HepG2 (cell line): ENCODE measurements around the gene ASIC3. TPM values are rescaled to one million over a fixed set of nuclear protein-coding genes. Genes with fewer than 3 reads are reported as not detected.

ENCODE experiments used
- AKAP8 ChIP-seq: sonication (generic); formaldehyde crosslinking; IDR thresholded peaks from 2 replicates; pipeline ENCODE4 v1.5.1; 2020; ENCODE audit warnings: mild to moderate bottlenecking, missing genetic modification reagents
- ARNTL ChIP-seq: sonication (generic); formaldehyde crosslinking; IDR thresholded peaks from 2 replicates; pipeline ENCODE4 v1.4.0; 2020; ENCODE audit warnings: mild to moderate bottlenecking, missing genetic modification reagents
- BRD4 ChIP-seq: sonication (generic); formaldehyde crosslinking; IDR thresholded peaks from 2 replicates; pipeline ENCODE4 v1.4.0; 2020; ENCODE audit warnings: missing genetic modification reagents
- CREBL2 ChIP-seq: sonication (generic); formaldehyde crosslinking; IDR thresholded peaks from 2 replicates; pipeline ENCODE4 v1.8.1; 2023; ENCODE audit warnings: missing genetic modification reagents, mild to moderate bottlenecking, borderline replicate concordance
- DMAP1 ChIP-seq: IDR thresholded peaks from 2 replicates; pipeline ENCODE4 v1.6.1; 2016
- ELF3 ChIP-seq: IDR thresholded peaks from 2 replicates; pipeline ENCODE4 v1.6.1; 2016; ENCODE audit warnings: missing genetic modification reagents, missing compliant biosample characterization
- HNRNPLL ChIP-seq: fragments of 200-400 bp; formaldehyde crosslinking; IDR thresholded peaks from 2 replicates; pipeline ENCODE4 v1.6.1; 2017; ENCODE audit warnings: mild to moderate bottlenecking, low read depth, low read length; ENCODE audit not compliant: poor library complexity, severe bottlenecking
- MTA1 ChIP-seq: sonication (generic); formaldehyde crosslinking; IDR thresholded peaks from 2 replicates; pipeline ENCODE4 v1.4.0; 2020; ENCODE audit warnings: missing genetic modification reagents, mild to moderate bottlenecking, borderline replicate concordance
- PHF21A ChIP-seq: sonication (generic); formaldehyde crosslinking; IDR thresholded peaks from 2 replicates; pipeline ENCODE4 v1.5.0; 2020; ENCODE audit warnings: mild to moderate bottlenecking, missing genetic modification reagents
- PITX1 ChIP-seq: sonication (generic); formaldehyde crosslinking; IDR thresholded peaks from 2 replicates; pipeline ENCODE4 v1.5.1; 2020; ENCODE audit warnings: mild to moderate bottlenecking, missing genetic modification reagents
- POLR2G ChIP-seq: fragments of 200-400 bp; formaldehyde crosslinking; IDR thresholded peaks from 2 replicates; pipeline ENCODE4 v1.6.1; 2018; ENCODE audit warnings: mild to moderate bottlenecking, low read depth, low read length, moderate library complexity
- SNAPC4 ChIP-seq: sonication (generic); formaldehyde crosslinking; IDR thresholded peaks from 2 replicates; pipeline ENCODE4 v1.4.0; 2020; ENCODE audit warnings: mild to moderate bottlenecking, missing genetic modification reagents
- SP4 ChIP-seq: sonication (generic); formaldehyde crosslinking; IDR thresholded peaks from 2 replicates; pipeline ENCODE4 v1.8.1; 2023; ENCODE audit warnings: mild to moderate bottlenecking, missing genetic modification reagents
- TFAP4 ChIP-seq: sonication (generic); IDR thresholded peaks from 2 replicates; pipeline ENCODE4 v1.6.1; 2016; ENCODE audit warnings: low read depth, borderline replicate concordance
- ZFP91 ChIP-seq: sonication (generic); formaldehyde crosslinking; IDR thresholded peaks from 2 replicates; pipeline ENCODE4 v1.9.0; 2022; ENCODE audit warnings: missing genetic modification reagents, mild to moderate bottlenecking, borderline replicate concordance
- ZFX ChIP-seq: sonication (generic); formaldehyde crosslinking; IDR thresholded peaks from 2 replicates; pipeline ENCODE4 v1.4.0; 2020; ENCODE audit warnings: mild to moderate bottlenecking, low read depth, missing genetic modification reagents, moderate library complexity
- ZNF264 ChIP-seq: sonication (generic); formaldehyde crosslinking; IDR thresholded peaks from 2 replicates; pipeline ENCODE4 v1.4.0; 2020; ENCODE audit warnings: missing genetic modification reagents
- ZNF350 ChIP-seq: sonication (generic); formaldehyde crosslinking; IDR thresholded peaks from 2 replicates; pipeline ENCODE4 v1.4.0; 2020; ENCODE audit warnings: mild to moderate bottlenecking, low read depth, missing genetic modification reagents, borderline replicate concordance
- ZNF549 ChIP-seq: sonication (generic); formaldehyde crosslinking; IDR thresholded peaks from 2 replicates; pipeline ENCODE4 v1.5.0; 2020; ENCODE audit warnings: missing genetic modification reagents
- ZNF605 ChIP-seq: sonication (generic); formaldehyde crosslinking; IDR thresholded peaks from 2 replicates; pipeline ENCODE4 v1.8.0; 2022; ENCODE audit warnings: mild to moderate bottlenecking, missing genetic modification reagents
- ZNF614 ChIP-seq: IDR thresholded peaks from 2 replicates; pipeline ENCODE4 v1.6.1; 2018; ENCODE audit warnings: missing biosample characterization, missing genetic modification reagents, inconsistent platforms, borderline replicate concordance
- ZNF878 ChIP-seq: sonication (generic); formaldehyde crosslinking; IDR thresholded peaks from 2 replicates; pipeline ENCODE4 v1.8.1; 2023; ENCODE audit warnings: mild to moderate bottlenecking, missing genetic modification reagents, moderate library complexity
- polyA plus RNA-seq, 8 experiments: library from polyadenylated mRNA; depleted of rRNA in 3 of 8; stranded (reverse) in 7 of 8; unstranded in 1 of 8; fragments of >200 nt; fragmentation: Illumina TruSeq in 4 of 8; extraction: Trizol in 4 of 8; gene quantifications; 2 replicates each; pipeline versions ENCODE4 v1.2.1 to v1.2.3, GENCODE V29; 2011 to 2016; ENCODE audit warnings: low read depth in 4 of 8, missing spikeins in 1 of 8, mixed read lengths in 1 of 8; ENCODE audit not compliant: insufficient read depth in 1 of 8
- total RNA-seq, 5 experiments: library from RNA; depleted of rRNA; stranded (reverse); fragments of >200 nt; fragmentation: Illumina TruSeq; extraction: Trizol; gene quantifications; 2 replicates each; pipeline ENCODE4 v1.2.3, GENCODE V29; 2016; ENCODE audit warnings: low read depth in 1 of 5

Gene ASIC3
- total and polyA plus RNA-seq, 2 of the 13 experiments (the other 11 are each of a cell fraction or from before 2014, with no cell fraction given): 0.51 TPM; not detected in 1

GRCh38 chr7:151088856-151089699 is 40.7 kb downstream of the ASIC3 start (continued):
- TF ChIP-seq ZNF350 (CRISPR knock-in tag): 0 out of 2 replicates have a peak, but pooled peaks have one; percentile 23
- peak; percentile 84 for TF ChIP-seq PHF21A (CRISPR knock-in tag)
- no peak for TF ChIP-seq ARNTL (CRISPR knock-in tag)
- no peak for TF ChIP-seq SNAPC4 (CRISPR knock-in tag)
- TF ChIP-seq ZNF878: no peak
- no peak for TF ChIP-seq CREBL2 (CRISPR knock-in tag)
- TF ChIP-seq ELF3 (CRISPR knock-in tag): peak; percentile 70
- no peak for TF ChIP-seq ZNF549
- peak; percentile 41; the same call in 1 of the 2 replicates for TF ChIP-seq ZNF614 (CRISPR knock-in tag)
- TF ChIP-seq DMAP1 (CRISPR knock-in tag): 0 out of 2 replicates have a peak, but pooled peaks have one; percentile 26
- TF ChIP-seq ZFP91 (CRISPR knock-in tag): peak; percentile 62; the same call in 1 of the 2 replicates
- peak; percentile 55; the same call in 1 of the 2 replicates for TF ChIP-seq SP4
- TF ChIP-seq ZNF264 (CRISPR knock-in tag): no peak
- peak; percentile 98 for TF ChIP-seq TFAP4
- no peak for TF ChIP-seq HNRNPLL
- TF ChIP-seq POLR2G: 0 out of 2 replicates have a peak, but pooled peaks have one; percentile 25
- TF ChIP-seq ZFX: peak; percentile 22; the same call in 1 of the 2 replicates
- peak; percentile 52; the same call in 1 of the 2 replicates for TF ChIP-seq ZNF605
- TF ChIP-seq AKAP8 (CRISPR knock-in tag): peak; percentile 76; the same call in 1 of the 2 replicates
- TF ChIP-seq MTA1 (CRISPR knock-in tag): peak; percentile 51; the same call in 1 of the 2 replicates
- peak; percentile 28; the same call in 1 of the 2 replicates for TF ChIP-seq PITX1 (CRISPR knock-in tag)
- TF ChIP-seq BRD4 (CRISPR knock-in tag): no peak
